Peyer's patch (tissue), 4 donors: ENCODE measurements around the gene EN1. TPM values are rescaled to one million over a fixed set of nuclear protein-coding genes. Genes with fewer than 3 reads are reported as not detected.

Experiments used
- DNase-seq, 3 donors: peaks; one replicate each; pipeline ENCODE4 v3.0.0-alpha.2; 2017 to 2019
- H3K27ac ChIP-seq, 4 donors: fragments of 200-600 bp; sonication (generic); one replicate each; pipeline ENCODE4 v1.5.1; 2016 to 2019
- H3K27me3 ChIP-seq, 2 donors: fragments of 200-600 bp; sonication (generic); one replicate each; pipeline ENCODE4 v1.5.1; 2019
- H3K36me3 ChIP-seq, 3 donors: fragments of 200-600 bp; sonication (generic); one replicate each; pipeline ENCODE4 v1.5.1; 2016 to 2019
- H3K4me1 ChIP-seq, 4 donors: fragments of 200-600 bp; sonication (generic); one replicate each; pipeline ENCODE4 v1.5.1; 2016 to 2019
- H3K4me3 ChIP-seq, 4 donors: fragments of 200-600 bp; sonication (generic); 1 replicate in 3 of 4; 2 replicates in 1 of 4; pipeline ENCODE4 v1.5.1; 2016 to 2019; ENCODE audit warnings: mild to moderate bottlenecking in 1 of 4
- H3K9me3 ChIP-seq, 4 donors: fragments of 200-600 bp; sonication (generic); one replicate each; pipeline ENCODE4 v1.5.1; 2016 to 2019; ENCODE audit warnings: mild to moderate bottlenecking in 1 of 4
- POLR2A ChIP-seq, 2 donors: fragments of 450-650 bp; IDR thresholded peaks; one replicate each; pipeline ENCODE4 v1.5.1; 2017; ENCODE audit warnings: antibody characterized with exemption in 2 of 2, mild to moderate bottlenecking in 2 of 2, moderate library complexity in 2 of 2
- total RNA-seq, 4 donors: library from RNA; depleted of rRNA; stranded (reverse); fragments of >200 nt; gene quantifications; one replicate each; pipeline ENCODE4 v1.1.0, GENCODE V29; 2016
- TF ChIP-seq, protein P1 (sequence below), 6 experiments: fragments of 450-650 bp in 4 of 6; fragments of 200-600 bp in 2 of 6; sonication (generic) in 1 of 6; IDR thresholded peaks; one replicate each; pipeline ENCODE4 v1.5.1; 2017 to 2019; ENCODE audit warnings: antibody characterized with exemption in 6 of 6, mild to moderate bottlenecking in 3 of 6, moderate library complexity in 1 of 6

Gene EN1
- total RNA-seq, 4 donors from 2014 or later: not detected

DNA sequence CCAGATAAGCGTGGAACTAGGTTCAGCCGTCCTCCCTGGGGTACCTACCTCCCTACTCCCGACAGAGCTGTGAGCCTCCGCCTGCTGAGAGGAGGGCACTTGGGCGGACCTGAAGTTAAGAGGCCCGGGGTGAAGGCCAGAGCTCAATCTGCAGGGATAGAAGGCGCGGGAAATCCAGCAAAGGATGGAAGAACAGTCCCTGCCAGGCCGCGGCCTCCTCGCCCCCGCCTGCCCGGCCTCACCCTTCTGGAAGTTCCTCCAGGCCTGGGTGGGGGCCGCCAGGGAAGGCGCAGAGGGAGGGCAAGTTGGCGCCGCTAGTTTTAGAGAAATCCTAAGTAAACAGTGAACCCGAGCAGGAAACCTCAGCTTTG, 13.0 kb downstream of the EN1 start:
- no peak overlapping the region for H3K4me3 ChIP-seq
- no peak for DNase-seq
- no peak for TF ChIP-seq POLR2A (IDR thresholded peaks at IDR 0.05)
- TF ChIP-seq, protein P1, sequence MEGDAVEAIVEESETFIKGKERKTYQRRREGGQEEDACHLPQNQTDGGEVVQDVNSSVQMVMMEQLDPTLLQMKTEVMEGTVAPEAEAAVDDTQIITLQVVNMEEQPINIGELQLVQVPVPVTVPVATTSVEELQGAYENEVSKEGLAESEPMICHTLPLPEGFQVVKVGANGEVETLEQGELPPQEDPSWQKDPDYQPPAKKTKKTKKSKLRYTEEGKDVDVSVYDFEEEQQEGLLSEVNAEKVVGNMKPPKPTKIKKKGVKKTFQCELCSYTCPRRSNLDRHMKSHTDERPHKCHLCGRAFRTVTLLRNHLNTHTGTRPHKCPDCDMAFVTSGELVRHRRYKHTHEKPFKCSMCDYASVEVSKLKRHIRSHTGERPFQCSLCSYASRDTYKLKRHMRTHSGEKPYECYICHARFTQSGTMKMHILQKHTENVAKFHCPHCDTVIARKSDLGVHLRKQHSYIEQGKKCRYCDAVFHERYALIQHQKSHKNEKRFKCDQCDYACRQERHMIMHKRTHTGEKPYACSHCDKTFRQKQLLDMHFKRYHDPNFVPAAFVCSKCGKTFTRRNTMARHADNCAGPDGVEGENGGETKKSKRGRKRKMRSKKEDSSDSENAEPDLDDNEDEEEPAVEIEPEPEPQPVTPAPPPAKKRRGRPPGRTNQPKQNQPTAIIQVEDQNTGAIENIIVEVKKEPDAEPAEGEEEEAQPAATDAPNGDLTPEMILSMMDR (IDR thresholded peaks at IDR 0.05): no peak
- no peaks in the 10 kb centered on the region for H3K36me3 ChIP-seq
- peaks cover 0 to 22% (median 0%) of the 10 kb centered on the region in 4 donors for H3K4me1 ChIP-seq
- no peak overlapping the region for H3K27ac ChIP-seq
- H3K9me3 ChIP-seq: no peaks in the 10 kb centered on the region
- peaks cover 0 to 49% of the 10 kb centered on the region in 2 donors for H3K27me3 ChIP-seq

- no peaks in the 10 kb centered on the region for H3K36me3 ChIP-seq
- no peaks in the 10 kb centered on the region for H3K9me3 ChIP-seq
- no peak for DNase-seq
- H3K27me3 ChIP-seq: peaks cover 0 to 47% of the 10 kb centered on the region in 2 donors
- H3K4me1 ChIP-seq: peaks cover 0 to 22% (median 0%) of the 10 kb centered on the region in 4 donors
- H3K27ac ChIP-seq: no peak overlapping the region
- no peak overlapping the region for H3K4me3 ChIP-seq
- TF ChIP-seq, protein P1 (IDR thresholded peaks at IDR 0.05): no peak
Measured at GRCh38 chr2:118833716-118834439, 13.6 kb downstream of the EN1 start.

DNA sequence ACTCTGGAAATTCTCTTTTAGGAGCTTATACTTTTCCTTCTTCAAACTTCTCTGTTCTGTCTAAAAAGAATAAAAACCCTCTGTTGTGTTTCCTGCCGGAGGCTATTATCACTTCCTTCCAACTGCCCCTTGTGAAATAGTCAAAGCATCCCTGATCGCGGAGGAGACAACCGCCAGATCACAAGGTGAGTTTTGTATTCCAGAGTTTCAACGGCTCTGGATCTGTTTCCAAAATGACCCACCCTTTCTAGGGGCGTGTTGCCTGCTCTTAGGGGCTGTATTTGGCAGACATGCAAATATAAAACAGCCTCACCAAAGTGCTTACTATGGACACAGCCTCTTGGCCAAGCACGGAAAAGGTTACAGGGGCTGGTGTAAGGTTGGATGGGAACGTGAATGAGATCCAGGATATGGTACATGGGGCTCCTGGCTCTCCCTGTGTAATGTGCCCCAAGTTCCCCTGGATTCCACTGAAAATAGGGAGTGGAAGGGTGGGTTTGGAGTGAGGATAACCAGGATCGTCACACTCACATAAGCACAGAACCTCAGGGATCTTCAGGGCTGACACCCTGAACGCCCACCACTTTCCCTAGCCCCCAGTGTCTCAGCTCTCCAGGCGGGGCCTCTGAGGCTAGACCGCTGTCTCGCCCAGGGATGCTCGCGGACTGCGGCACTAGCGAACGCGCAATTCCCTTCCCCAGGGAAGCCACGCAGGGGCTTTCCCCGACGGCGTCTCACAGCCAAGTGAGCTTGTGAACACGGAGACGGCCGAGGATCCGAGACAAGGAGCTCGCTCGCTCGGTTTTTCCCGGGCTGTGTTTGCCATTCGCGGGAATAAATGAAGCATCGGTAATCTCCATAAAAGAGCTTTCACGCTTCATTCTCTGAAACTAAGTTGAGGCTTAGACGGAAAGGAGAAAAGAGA, 14.4 kb downstream of the EN1 start:
- Histone ChIP-seq H3K36me3 (no peaks in the 10 kb centered on the region), H3K4me1 (peaks cover 0 to 22% (median 0%) of the 10 kb centered on the region in 4 donors), H3K27me3 (peaks cover 0 to 44% of the 10 kb centered on the region in 2 donors), H3K9me3 (no peaks in the 10 kb centered on the region), H3K27ac (no peak overlapping the region), H3K4me3 (no peak overlapping the region)
- TF ChIP-seq, protein P1 (IDR thresholded peaks at IDR 0.05): no peak
- no peak for TF ChIP-seq POLR2A (IDR thresholded peaks at IDR 0.05)
- DNase-seq: no peak

DNA sequence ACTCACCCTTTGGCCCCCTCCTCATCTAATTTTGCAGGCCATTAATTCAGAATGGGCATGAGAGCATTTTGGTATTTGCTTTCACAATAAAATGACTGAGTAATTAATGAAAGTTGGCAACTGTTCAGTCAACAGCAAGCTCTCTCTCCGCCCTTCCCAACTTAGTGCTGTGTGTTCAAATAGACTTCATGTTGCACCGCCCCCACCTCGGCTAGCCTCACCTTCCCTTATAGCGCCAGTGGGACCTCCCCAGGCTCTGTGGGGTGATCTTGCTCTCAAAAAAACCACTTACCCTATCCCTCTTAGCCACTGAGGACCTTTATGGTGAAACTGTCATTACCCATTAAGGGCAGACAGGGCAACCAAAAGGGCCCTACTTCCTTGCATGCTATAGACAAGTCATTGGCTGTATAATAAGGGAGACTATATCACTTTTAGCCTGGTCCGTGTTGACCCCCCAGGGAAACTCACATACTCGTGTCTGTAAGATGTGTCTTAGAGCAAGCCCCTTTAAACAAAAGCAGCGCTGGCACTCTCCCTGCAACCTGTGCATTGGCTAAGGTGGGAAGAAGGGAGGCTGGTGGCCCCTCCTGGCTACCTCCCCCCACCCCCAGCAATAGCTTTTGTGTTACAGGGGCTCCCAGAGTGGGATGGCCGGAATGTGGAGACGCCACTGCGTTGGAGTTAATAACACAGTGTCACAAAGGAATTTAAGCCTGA, 15.2 kb downstream of the EN1 start:
- H3K4me1 ChIP-seq: peaks cover 0 to 22% (median 0%) of the 10 kb centered on the region in 4 donors
- H3K4me3 ChIP-seq: no peak overlapping the region
- no peak for DNase-seq
- H3K9me3 ChIP-seq: no peaks in the 10 kb centered on the region
- peaks cover 0 to 43% of the 10 kb centered on the region in 2 donors for H3K27me3 ChIP-seq
- no peak overlapping the region for H3K27ac ChIP-seq
- H3K36me3 ChIP-seq: no peaks in the 10 kb centered on the region
- no peak for TF ChIP-seq POLR2A (IDR thresholded peaks at IDR 0.05)

DNA sequence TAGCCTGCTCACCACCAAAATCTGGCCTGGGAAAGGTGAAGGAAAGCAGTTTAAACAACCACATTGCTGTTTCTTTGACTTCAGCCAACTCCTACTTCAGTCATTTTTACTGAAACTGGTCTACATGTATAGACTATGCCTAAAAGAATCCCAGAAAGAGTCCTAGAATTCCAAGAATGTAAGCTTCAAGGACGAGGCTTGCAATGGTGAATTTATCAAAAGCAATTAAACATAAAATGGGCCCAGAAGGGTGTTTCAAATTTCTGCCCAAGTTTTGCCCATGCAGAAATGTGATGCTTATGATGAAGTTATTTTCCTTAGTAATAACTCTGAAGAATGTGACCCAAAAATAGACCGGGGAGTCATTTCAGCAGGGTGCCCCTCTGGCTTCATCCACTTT, 16.6 kb downstream of the EN1 start:
- no peaks in the 10 kb centered on the region for H3K9me3 ChIP-seq
- peaks cover 0 to 31% of the 10 kb centered on the region in 2 donors for H3K27me3 ChIP-seq
- H3K4me3 ChIP-seq: no peak overlapping the region
- DNase-seq: no peak
- no peaks in the 10 kb centered on the region for H3K36me3 ChIP-seq
- no peak overlapping the region for H3K27ac ChIP-seq
- TF ChIP-seq, protein P1 (IDR thresholded peaks at IDR 0.05): no peak
- TF ChIP-seq POLR2A (IDR thresholded peaks at IDR 0.05): no peak
- H3K4me1 ChIP-seq: peaks cover 0 to 16% (median 0%) of the 10 kb centered on the region in 4 donors
